ENCODE measurements around the gene PLS1. TPM values are rescaled to one million over a fixed set of nuclear protein-coding genes. Genes with fewer than 3 reads are reported as not detected.
"Not testable (repeated sequence)": the region's sequence is repeated elsewhere in the genome, so short reads cannot be mapped to it uniquely, and the experiment has no call there.

The PLS1 gene
- total RNA-seq, 2 donors from 2014 or later = 11.3 to 26.4 TPM

DNA sequence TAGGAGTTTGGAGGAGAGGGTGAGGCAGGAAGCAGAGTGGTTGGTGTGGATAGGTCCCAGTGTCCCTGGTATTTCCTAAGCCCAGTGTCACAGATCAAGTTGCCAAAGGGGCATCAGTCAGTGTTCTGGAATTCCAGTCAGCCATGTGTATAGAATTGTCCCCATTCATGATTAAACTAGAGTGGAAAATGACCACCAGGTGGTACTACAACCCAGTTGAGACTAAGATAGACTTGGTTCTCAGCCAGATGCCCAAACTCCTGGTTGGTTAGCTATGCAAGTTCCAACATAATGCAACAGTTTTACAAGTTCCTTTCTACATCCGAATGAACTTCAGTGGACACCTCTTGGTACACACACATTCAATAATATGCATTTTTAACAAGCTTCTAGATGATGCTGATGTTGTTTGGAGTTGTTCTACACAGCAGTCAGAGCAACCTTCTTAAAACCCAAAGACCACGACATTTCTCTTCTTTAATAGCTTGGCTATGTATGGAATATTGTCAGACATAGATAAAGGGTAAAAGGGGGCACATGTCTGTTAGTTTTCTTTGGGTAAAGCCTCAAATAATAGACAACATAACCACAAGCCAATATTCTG is 9.3 kb upstream of the PLS1 start:
- H3K4me3 Mint-ChIP-seq = no peak overlapping the region
- no peaks in the 10 kb centered on the region for H3K36me3 Mint-ChIP-seq (ENCODE audit: low read depth)
- peak; percentile 62 for DNase-seq
- H3K27ac Mint-ChIP-seq = no peak overlapping the region
- Histone ChIP-seq H3K27ac (ENCODE audit: low read depth, low read length) (no peak overlapping the region), H3K4me3 (ENCODE audit: low read length) (no peak overlapping the region), H3K36me3 (ENCODE audit: control insufficient read depth, insufficient read depth, low read length) (no peaks in the 10 kb centered on the region), H3K27me3 (ENCODE audit: control insufficient read depth, insufficient read depth, low read length, poor library complexity, severe bottlenecking) (no peaks in the 10 kb centered on the region), H3K4me1 (ENCODE audit: control insufficient read depth, insufficient read depth, low read length) (no peaks in the 10 kb centered on the region), H3K9me3 (ENCODE audit: control insufficient read depth, low read length) (no peaks in the 10 kb centered on the region), H3K9ac (ENCODE audit: extremely low read depth, low read length, poor library complexity, severe bottlenecking) (no peak overlapping the region)
- H3K9me3 Mint-ChIP-seq = no peaks in the 10 kb centered on the region
- no peaks in the 10 kb centered on the region for H3K4me1 Mint-ChIP-seq
- TF ChIP-seq, protein P1, sequence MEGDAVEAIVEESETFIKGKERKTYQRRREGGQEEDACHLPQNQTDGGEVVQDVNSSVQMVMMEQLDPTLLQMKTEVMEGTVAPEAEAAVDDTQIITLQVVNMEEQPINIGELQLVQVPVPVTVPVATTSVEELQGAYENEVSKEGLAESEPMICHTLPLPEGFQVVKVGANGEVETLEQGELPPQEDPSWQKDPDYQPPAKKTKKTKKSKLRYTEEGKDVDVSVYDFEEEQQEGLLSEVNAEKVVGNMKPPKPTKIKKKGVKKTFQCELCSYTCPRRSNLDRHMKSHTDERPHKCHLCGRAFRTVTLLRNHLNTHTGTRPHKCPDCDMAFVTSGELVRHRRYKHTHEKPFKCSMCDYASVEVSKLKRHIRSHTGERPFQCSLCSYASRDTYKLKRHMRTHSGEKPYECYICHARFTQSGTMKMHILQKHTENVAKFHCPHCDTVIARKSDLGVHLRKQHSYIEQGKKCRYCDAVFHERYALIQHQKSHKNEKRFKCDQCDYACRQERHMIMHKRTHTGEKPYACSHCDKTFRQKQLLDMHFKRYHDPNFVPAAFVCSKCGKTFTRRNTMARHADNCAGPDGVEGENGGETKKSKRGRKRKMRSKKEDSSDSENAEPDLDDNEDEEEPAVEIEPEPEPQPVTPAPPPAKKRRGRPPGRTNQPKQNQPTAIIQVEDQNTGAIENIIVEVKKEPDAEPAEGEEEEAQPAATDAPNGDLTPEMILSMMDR (conservative IDR thresholded peaks at IDR 0.05) = peak; percentile 80
- H3K27me3 Mint-ChIP-seq (ENCODE audit: insufficient read depth) = peaks cover 2% of the 10 kb centered on the region
- 61% methylated on average over 2 of the region's 2 CpGs; no CpG with 5 or more reads in 1 of the 2 experiments for WGBS, 2 experiments (ENCODE audit: insufficient coverage in 1 of 2, insufficient read length in 1 of 2)

- no peak overlapping the region for H3K9ac ChIP-seq (ENCODE audit: extremely low read depth, low read length, poor library complexity, severe bottlenecking)
Observed at GRCh38 chr3:142588703-142589102, 7.5 kb upstream of the PLS1 start.

GRCh38 chr3:142592268-142592667 is 3.9 kb upstream of the PLS1 start:
- 97 to 100% methylated on average over 3 to 7 of the region's 7 CpGs for WGBS, 2 experiments (ENCODE audit: insufficient coverage in 1 of 2, insufficient read length in 1 of 2)
- not testable (repeated sequence) for H3K4me3 ChIP-seq (ENCODE audit: low read length)

More at GRCh38 chr3:142588703-142589102, 7.5 kb upstream of the PLS1 start:
- Mint-ChIP-seq H3K36me3 (ENCODE audit: low read depth) (no peaks in the 10 kb centered on the region), H3K27me3 (ENCODE audit: insufficient read depth) (no peaks in the 10 kb centered on the region), H3K27ac (no peak overlapping the region), H3K4me1 (no peaks in the 10 kb centered on the region), H3K9me3 (no peaks in the 10 kb centered on the region), H3K4me3 (no peak overlapping the region)
- DNase-seq = no peak
- TF ChIP-seq, protein P1 (conservative IDR thresholded peaks at IDR 0.05) = no peak
- Histone ChIP-seq H3K4me1 (ENCODE audit: control insufficient read depth, insufficient read depth, low read length) (no peaks in the 10 kb centered on the region), H3K36me3 (ENCODE audit: control insufficient read depth, insufficient read depth, low read length) (no peaks in the 10 kb centered on the region), H3K27me3 (ENCODE audit: control insufficient read depth, insufficient read depth, low read length, poor library complexity, severe bottlenecking) (no peaks in the 10 kb centered on the region), H3K27ac (ENCODE audit: low read depth, low read length) (no peak overlapping the region), H3K9me3 (ENCODE audit: control insufficient read depth, low read length) (no peaks in the 10 kb centered on the region), H3K4me3 (ENCODE audit: low read length) (no peak overlapping the region)
- WGBS, 2 experiments (ENCODE audit: insufficient coverage in 1 of 2, insufficient read length in 1 of 2) = 77 to 100% methylated on average over 1 of the region's 1 CpG

GRCh38 chr3:142595141-142595540 is 1.1 kb upstream of the PLS1 start:
- Mint-ChIP-seq H3K36me3 (ENCODE audit: low read depth) (peaks cover 2% of the 10 kb centered on the region), H3K4me1 (peaks cover 16% of the 10 kb centered on the region), H3K9me3 (no peaks in the 10 kb centered on the region), H3K27ac (no peak overlapping the region), H3K4me3 (peak overlapping the region; percentile 74), H3K27me3 (ENCODE audit: insufficient read depth) (peaks cover 9% of the 10 kb centered on the region)
- no peaks in the 10 kb centered on the region for H3K36me3 ChIP-seq (ENCODE audit: control insufficient read depth, insufficient read depth, low read length)
- H3K9ac ChIP-seq (ENCODE audit: extremely low read depth, low read length, poor library complexity, severe bottlenecking) = no peak overlapping the region
- H3K27me3 ChIP-seq (ENCODE audit: control insufficient read depth, insufficient read depth, low read length, poor library complexity, severe bottlenecking) = no peaks in the 10 kb centered on the region
- 56% methylated on average over 1 of the region's 1 CpG; no CpG with 5 or more reads in 1 of the 2 experiments for WGBS, 2 experiments (ENCODE audit: insufficient coverage in 1 of 2, insufficient read length in 1 of 2)
- H3K4me1 ChIP-seq (ENCODE audit: control insufficient read depth, insufficient read depth, low read length) = no peaks in the 10 kb centered on the region
- TF ChIP-seq, protein P1 (conservative IDR thresholded peaks at IDR 0.05) = no peak
- H3K4me3 ChIP-seq (ENCODE audit: low read length) = peak overlapping the region; percentile 97
- no peak overlapping the region for H3K27ac ChIP-seq (ENCODE audit: low read depth, low read length)
- DNase-seq = no peak
- H3K9me3 ChIP-seq (ENCODE audit: control insufficient read depth, low read length) = no peaks in the 10 kb centered on the region

More at GRCh38 chr3:142592268-142592667, 3.9 kb upstream of the PLS1 start:
- not testable (repeated sequence) for H3K9ac ChIP-seq (ENCODE audit: extremely low read depth, low read length, poor library complexity, severe bottlenecking); H3K36me3 Mint-ChIP-seq (ENCODE audit: low read depth); H3K27me3 Mint-ChIP-seq (ENCODE audit: insufficient read depth); H3K27ac ChIP-seq (ENCODE audit: low read depth, low read length); DNase-seq; H3K4me3 Mint-ChIP-seq; H3K27ac Mint-ChIP-seq; H3K9me3 Mint-ChIP-seq; H3K36me3 ChIP-seq (ENCODE audit: control insufficient read depth, insufficient read depth, low read length); H3K27me3 ChIP-seq (ENCODE audit: control insufficient read depth, insufficient read depth, low read length, poor library complexity, severe bottlenecking); H3K4me1 Mint-ChIP-seq; H3K9me3 ChIP-seq (ENCODE audit: control insufficient read depth, low read length); H3K4me1 ChIP-seq (ENCODE audit: control insufficient read depth, insufficient read depth, low read length)
